GM18861 (cell line): Measurements from ENCODE around the gene PTAFR.

ENCODE experiments used
- ATAC-seq: cut with Tn5 transposase; IDR thresholded peaks from one replicate; pipeline ENCODE4 v1.9.1; 2021; ENCODE audit not compliant: unreplicated experiment

PTAFR gene

GRCh38 chr1:28178690-28179485 lies 2.4 kb upstream of the PTAFR start:
- ATAC-seq: no peak

- ATAC-seq: no peak
These were observed 470 bp downstream of the PTAFR start for GRCh38 chr1:28175955-28176485.

GRCh38 chr1:28173980-28174297 lies 2.6 kb downstream of the PTAFR start:
- ATAC-seq: no peak

GRCh38 chr1:28173151-28173979 lies 3.1 kb downstream of the PTAFR start:
- ATAC-seq: no peak

- peak; percentile 38 for ATAC-seq
These were observed 3.8 kb downstream of the PTAFR start for GRCh38 chr1:28172713-28173150.

GRCh38 chr1:28171246-28171645 lies 5.2 kb downstream of the PTAFR start:
- ATAC-seq: no peak

GRCh38 chr1:28170001-28170596 lies 6.4 kb downstream of the PTAFR start:
- no peak for ATAC-seq

GRCh38 chr1:28163496-28164161 lies 12.9 kb downstream of the PTAFR start:
- no peak for ATAC-seq

- ATAC-seq: no peak
These were observed 14.3 kb downstream of the PTAFR start for GRCh38 chr1:28162151-28162550.

GRCh38 chr1:28161751-28162150 lies 14.7 kb downstream of the PTAFR start:
- ATAC-seq: no peak

GRCh38 chr1:28160782-28161266 lies 15.7 kb downstream of the PTAFR start:
- no peak for ATAC-seq

- no peak for ATAC-seq
These were observed 16.8 kb downstream of the PTAFR start for GRCh38 chr1:28159680-28160079.

- no peak for ATAC-seq
These were observed 17.2 kb downstream of the PTAFR start for GRCh38 chr1:28159243-28159642.

- no peak for ATAC-seq
These were observed 18.6 kb downstream of the PTAFR start for GRCh38 chr1:28157894-28158293.

GRCh38 chr1:28156821-28157220 lies 19.7 kb downstream of the PTAFR start:
- ATAC-seq: no peak

- no peak for ATAC-seq
These were observed 20.9 kb downstream of the PTAFR start for GRCh38 chr1:28155628-28156027.

- ATAC-seq: no peak
These were observed 22.4 kb downstream of the PTAFR start for GRCh38 chr1:28154078-28154594.

- ATAC-seq: no peak
These were observed 26.2 kb downstream of the PTAFR start for GRCh38 chr1:28150125-28150780.

GRCh38 chr1:28148880-28149195 lies 27.7 kb downstream of the PTAFR start:
- ATAC-seq: no peak
